NCI-H146 treated with DMSO at 0.1 percent for 48 hours (cell line): ENCODE results near the gene DNM3.
"Not testable (repeated sequence)": the region's sequence is repeated elsewhere in the genome, so short reads cannot be mapped to it uniquely, and the experiment has no call there.

ENCODE experiments used
- DNase-seq: peaks from one replicate; lab custom pipeline; 2025; ENCODE audit not compliant: unreplicated experiment; lab: John Stamatoyannopoulos, UW

Gene DNM3

GRCh38 chr1:172307508-172307907 is 466.2 kb downstream of the DNM3 start:
- not testable (repeated sequence) for DNase-seq

GRCh38 chr1:172308142-172308541 is 466.8 kb downstream of the DNM3 start:
- DNase-seq = no peak

- no peak for DNase-seq
Observed at GRCh38 chr1:172308577-172308976, 467.3 kb downstream of the DNM3 start.

- no peak for DNase-seq
Observed at GRCh38 chr1:172320733-172321132, 479.4 kb downstream of the DNM3 start.

GRCh38 chr1:172321451-172321850 is 480.2 kb downstream of the DNM3 start:
- DNase-seq = no peak

GRCh38 chr1:172322219-172323061 is 481.1 kb downstream of the DNM3 start:
- DNase-seq = no peak

GRCh38 chr1:172323686-172324085 is 482.4 kb downstream of the DNM3 start:
- no peak for DNase-seq

GRCh38 chr1:172324086-172324485 is 482.8 kb downstream of the DNM3 start:
- DNase-seq = no peak

- no peak for DNase-seq
Observed at GRCh38 chr1:172324761-172325160, 483.5 kb downstream of the DNM3 start.

GRCh38 chr1:172325531-172325930 is 484.2 kb downstream of the DNM3 start:
- DNase-seq = no peak

GRCh38 chr1:172326136-172326535 is 484.8 kb downstream of the DNM3 start:
- DNase-seq = no peak

- no peak for DNase-seq
Observed at GRCh38 chr1:172328266-172328665, 487.0 kb downstream of the DNM3 start.

GRCh38 chr1:172332230-172332629 is 490.9 kb downstream of the DNM3 start:
- DNase-seq = no peak

- DNase-seq = no peak
Observed at GRCh38 chr1:172335377-172335776, 494.1 kb downstream of the DNM3 start.

- DNase-seq = peak; percentile 4
Observed at GRCh38 chr1:172338295-172338735, 497.0 kb downstream of the DNM3 start.

- no peak for DNase-seq
Observed at GRCh38 chr1:172339842-172340241, 498.5 kb downstream of the DNM3 start.

GRCh38 chr1:172340520-172340919 is 499.2 kb downstream of the DNM3 start:
- no peak for DNase-seq

GRCh38 chr1:172341697-172342096 is 500.4 kb downstream of the DNM3 start:
- no peak for DNase-seq

GRCh38 chr1:172342584-172343239 is 501.4 kb downstream of the DNM3 start:
- no peak for DNase-seq

- no peak for DNase-seq
Observed at GRCh38 chr1:172343240-172344160, 502.2 kb downstream of the DNM3 start.

GRCh38 chr1:172344444-172344843 is 503.1 kb downstream of the DNM3 start:
- DNase-seq = no peak
